Posterior vena cava (tissue), 2 donors: ENCODE data around the gene PMAIP1. TPM values are rescaled to one million over a fixed set of nuclear protein-coding genes. Genes with fewer than 3 reads are reported as not detected.

Source experiments
- DNase-seq: peaks from one replicate; pipeline ENCODE4 v3.0.0-alpha.2; 2020; ENCODE audit warnings: low spot score
- intact Hi-C, 2 donors: fragments of 100-400 bp; cut with DNase I; formaldehyde crosslinking; loops; one replicate each; pipeline versions ENCODE4 v1.14.1 to v1.14.2; 2022 to 2023
- total RNA-seq, 2 donors: library from RNA; stranded (reverse); fragmentation: NEBNext Ultra II Directional; extraction: Animal tissue kit (Norgen Biotek cat#: 25700); gene quantifications; one replicate each; pipeline ENCODE4 v1.2.1, GENCODE V29; 2021
- donor health status: DM: yes; HTN: yes; CAD: no.
- donor health status: DM: yes; HTN: yes; CAD: no.

The PMAIP1 gene
- total RNA-seq, 2 donors from 2014 or later: 0.38 TPM; not detected in 1

DNA sequence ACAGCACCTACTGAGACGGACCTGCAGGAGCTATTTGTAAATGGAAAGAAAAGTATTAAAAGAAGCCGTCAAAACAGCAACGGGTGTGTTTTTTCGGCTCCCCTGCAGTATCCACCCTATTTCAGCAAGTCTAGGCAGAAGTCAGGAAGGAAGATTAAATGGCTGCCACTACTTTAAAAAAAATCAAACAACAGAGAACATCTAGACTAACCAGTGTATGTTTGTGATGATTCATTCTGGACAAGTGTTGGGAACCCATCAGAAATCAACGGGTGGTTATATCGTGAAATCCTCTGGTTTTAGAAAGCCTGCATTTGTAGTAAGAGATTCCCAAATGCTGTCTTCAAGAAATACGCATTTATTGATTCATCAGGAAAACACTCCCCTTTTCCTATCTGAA is 9.0 kb downstream of the PMAIP1 start:
- DNase-seq: no peak
- intact Hi-C loops: no loop called here

DNA sequence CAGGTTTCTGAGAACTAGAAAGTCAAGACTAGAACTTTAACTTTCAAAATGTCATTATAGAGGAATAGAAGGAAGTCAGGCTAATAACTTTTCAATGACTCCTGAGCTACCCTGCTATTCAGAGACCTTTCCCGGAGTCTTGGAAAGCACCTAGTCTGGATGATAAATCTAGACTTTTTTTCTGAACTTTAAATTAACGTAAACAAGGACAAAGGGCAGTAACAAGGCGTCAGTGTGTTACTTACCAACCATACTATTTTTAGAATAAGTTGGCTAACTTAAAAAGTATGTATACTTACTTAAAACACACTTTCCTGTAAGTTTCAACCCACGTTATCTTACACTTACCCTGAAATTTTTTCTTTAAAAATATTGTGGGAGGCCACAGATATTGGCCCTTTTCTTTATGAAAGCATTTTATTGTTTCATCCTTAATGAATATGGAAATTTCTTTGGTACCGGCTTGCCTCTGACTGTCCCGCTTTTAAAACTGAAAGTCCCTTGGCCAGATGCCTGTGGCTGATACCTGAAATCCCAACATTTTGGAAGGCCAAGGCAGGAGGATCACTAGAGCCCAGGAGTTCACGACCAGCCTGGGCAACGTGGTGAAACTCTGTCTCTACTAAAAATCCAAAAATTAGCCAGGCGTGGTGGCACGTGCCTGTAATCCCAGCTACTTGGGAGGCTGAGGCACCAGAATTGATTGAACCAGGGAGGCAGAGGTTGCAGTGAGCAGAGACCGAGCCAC is 9.7 kb downstream of the PMAIP1 start:
- intact Hi-C loops: no loop called here
- DNase-seq: no peak

DNA sequence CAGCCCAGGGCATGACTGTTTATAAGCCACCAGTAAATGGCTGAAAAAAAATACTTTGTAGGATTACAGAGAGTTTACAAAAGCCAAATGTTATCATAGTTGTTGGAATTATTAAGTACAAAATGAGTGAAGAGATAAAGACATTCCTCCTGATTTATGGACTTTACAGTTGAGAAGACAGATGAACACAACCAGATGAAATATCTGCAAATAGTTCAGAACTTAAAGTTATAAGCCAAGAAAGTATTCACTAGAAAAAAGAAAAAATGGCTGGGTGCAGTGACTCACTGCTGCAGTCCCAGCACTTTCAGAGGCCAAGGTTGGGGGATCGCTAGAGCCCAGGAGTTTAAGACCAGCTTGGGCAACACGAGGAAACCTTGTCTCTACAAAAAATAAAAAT is 11.2 kb downstream of the PMAIP1 start:
- intact Hi-C loops: no loop called here
- DNase-seq: no peak

DNA sequence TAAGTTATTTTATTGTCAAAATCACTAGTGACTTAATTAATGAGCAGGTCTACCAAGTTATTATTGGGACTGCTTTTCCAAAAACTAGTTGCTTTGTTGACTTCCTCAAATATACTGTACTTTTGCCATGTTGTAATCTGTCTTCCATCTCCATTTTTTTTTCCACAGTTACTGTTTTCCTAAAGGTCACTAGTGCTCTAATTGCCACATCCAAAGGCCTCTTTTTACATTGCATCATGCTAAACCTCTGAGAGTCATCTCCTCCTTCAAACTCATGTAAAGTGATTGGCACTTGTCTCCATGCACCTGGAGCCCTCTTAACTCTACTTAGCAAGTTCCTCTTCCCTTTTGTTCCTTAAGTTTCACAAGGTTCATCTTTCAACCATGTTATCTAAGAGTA is 11.8 kb downstream of the PMAIP1 start:
- intact Hi-C loops: no loop called here

DNA sequence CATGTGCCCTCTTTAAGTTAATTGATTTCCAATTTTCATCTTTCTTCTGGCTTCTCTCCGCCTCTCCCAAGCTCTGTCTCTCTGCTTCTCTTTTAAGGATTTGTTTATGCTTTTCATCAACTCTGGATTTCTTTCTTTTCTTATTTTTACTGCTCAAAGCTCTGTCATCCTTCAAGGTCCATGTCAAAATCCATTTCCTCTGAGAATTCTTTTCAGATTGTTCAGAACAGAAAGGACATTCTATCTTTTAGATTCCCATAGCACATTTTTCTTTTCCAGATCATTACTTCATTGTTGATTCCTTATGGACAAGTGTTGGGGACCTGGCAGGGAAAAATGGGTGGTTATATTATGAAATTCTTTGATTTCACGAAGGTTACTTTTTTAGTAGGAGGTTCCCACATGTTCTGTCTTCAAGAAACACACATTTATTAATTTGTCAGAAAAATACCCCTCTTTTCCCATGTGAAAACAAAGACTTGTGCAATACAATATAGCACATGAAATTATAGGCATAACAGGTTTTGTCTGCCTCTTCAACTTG is 12.3 kb downstream of the PMAIP1 start:
- intact Hi-C loops: no loop called here
- no peak for DNase-seq

More for the DNA sequence above, 11.8 kb downstream of the PMAIP1 start:
- DNase-seq: no peak

DNA sequence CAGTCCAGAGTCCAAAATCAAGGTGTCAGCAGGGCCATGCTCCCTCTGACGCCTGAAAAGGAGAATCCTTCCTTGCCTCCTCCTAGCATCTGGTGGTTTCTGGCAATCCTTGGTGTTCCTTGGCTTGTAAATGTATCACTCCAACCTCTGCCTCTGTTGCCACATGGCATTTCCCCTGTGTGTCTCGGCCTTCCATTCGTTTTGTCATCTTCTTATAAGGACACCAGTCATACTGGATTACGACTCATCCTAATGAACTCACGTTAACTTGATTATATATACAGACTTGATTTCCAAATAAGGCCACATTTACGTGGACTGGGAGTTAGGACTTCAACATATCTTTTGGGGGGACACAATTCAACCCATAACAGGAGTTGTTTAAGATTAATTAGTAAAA is 15.8 kb downstream of the PMAIP1 start:
- intact Hi-C loops: no loop called here
- no peak for DNase-seq

DNA sequence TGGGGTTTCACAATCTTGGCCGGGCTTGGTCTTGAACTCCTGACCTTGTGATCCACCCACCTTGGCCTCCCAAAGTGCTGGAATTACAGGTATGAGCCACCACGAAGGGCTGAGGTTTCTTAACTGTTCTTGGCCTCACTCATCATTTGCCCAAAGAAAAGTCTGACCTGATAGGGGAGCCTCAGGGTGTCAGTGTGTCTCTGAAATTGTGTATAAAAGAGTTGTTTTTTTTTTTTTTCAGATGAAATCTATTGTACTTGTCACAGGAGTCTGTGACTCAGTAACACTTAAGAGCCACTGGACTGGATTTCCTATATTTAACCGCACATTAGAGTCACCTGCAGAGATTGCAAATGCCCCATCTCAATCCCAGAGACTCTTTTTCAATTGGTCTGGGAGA is 16.9 kb downstream of the PMAIP1 start:
- DNase-seq: no peak
- intact Hi-C loops: no loop called here

DNA sequence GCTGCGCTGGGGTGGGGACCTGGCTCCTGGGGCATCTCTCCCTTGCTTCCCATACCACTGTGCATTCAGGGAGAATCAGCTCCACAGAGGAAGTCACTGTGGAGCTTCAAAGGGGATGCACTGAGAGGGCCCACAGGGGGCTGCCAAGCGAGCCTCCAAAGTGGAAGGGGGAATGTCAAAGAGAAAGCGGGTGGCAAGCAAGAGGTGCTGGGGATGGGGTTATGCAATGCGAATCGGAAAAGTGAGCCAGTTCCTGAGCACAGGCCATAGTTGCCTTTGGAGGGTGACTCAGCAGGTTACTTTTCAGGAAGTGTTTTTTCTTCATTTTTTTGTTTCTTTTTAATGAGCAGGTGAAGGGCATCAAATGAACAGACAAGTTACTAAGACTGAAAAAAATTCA is 17.6 kb downstream of the PMAIP1 start:
- intact Hi-C loops: no loop called here
- DNase-seq: no peak

DNA sequence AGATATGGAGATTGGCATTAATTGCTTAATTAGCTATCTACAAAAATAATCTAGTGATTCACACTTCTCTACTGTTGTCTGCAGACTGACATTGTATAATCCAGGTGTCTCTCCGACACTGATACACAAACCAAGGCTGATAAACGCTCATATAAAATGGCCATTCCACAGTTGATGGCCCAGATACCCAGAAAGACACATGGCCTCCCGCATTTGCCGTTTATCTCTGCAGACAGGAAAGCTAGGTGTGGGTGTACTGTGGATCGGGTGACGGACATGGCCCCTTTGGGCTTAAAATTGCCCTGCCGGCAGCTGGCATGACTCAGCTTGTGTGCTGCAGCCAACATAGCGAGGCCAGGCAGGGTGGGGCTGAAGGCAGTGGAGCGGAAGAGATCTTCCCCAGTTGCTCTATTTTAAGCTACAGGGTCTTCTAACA is 18.5 kb downstream of the PMAIP1 start:
- intact Hi-C loops: no loop called here
- no peak for DNase-seq

DNA sequence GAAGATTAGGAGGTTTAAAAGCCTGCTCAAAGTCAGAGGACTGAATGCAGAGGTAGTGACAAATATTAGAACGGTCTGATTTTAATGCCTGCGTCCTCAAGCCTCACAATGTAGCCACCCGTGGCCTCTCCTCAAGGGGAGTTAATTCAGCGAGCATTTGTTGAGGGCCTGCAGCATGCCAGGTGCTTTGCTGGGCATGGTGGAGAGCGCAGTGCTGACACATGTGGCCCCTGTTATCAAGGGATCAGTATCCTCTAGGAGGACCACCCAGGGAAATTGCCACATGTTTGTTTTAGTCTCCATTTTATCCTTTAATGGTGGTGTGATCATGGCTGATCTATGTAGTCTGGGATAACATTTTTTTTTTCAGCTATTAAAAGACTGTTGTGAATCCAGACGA is 19.2 kb downstream of the PMAIP1 start:
- intact Hi-C loops: no loop called here
- DNase-seq: no peak

DNA sequence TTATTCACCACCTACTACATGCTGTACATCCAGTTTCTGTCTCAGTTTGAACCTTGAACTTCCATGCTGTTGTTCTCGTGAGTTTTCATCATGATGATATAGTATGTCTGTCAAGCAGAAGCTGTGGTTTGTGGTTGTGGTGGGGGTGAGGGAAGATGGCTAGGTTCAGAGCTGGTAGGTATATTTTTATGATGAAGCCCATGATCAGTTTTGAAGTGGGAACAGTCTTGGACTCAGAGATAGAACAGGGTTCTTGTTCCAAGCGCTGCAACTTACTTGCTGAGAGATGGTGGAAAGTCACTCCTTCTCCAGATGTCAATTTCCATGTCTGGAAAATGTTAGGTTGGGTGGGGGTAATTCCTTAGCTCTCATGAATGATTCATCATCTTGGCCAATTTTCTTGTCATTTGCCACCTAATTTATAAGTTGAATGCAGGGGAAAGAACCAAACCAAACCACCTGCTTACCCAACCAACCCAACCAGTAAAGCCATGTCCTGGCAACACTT is 21.6 kb downstream of the PMAIP1 start:
- intact Hi-C loops: no loop called here
- DNase-seq: no peak

DNA sequence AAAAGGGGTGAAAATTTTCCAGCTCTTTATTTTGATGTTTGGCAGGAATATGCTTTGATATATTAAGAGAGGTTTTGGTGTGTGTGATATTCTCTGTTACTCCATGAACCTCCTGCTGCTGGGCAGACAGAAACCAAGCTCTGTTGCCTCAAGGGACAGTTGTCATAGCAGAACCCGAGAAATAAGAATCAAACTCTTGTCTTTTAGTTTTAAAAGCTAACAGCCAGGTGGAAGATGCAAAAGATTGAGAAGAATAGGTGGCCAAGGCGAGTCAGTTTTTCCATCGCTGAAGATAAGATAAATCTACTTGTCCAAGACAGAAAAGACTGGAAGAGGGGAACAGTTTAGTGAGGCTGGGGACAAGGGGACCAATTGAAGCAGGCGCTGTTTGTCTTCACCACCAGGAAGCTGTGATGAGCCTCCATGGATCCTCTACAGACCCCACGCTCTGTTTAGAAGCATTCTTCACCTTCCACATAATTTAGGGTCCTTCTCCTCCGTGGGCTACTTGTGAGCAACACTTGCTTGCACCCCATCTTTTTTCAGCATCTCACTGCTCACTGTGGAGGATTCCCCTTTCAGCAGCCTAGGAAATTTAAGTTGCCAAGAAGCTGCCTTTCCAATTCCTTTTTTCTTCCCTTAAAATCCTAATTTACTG is 23.9 kb downstream of the PMAIP1 start:
- no peak for DNase-seq
- intact Hi-C loops: loop anchor here in 1 of 2 donors (1.0 kb wide), 1 partner anchor 26 kb away; no protein-coding TSS in a partner anchor

DNA sequence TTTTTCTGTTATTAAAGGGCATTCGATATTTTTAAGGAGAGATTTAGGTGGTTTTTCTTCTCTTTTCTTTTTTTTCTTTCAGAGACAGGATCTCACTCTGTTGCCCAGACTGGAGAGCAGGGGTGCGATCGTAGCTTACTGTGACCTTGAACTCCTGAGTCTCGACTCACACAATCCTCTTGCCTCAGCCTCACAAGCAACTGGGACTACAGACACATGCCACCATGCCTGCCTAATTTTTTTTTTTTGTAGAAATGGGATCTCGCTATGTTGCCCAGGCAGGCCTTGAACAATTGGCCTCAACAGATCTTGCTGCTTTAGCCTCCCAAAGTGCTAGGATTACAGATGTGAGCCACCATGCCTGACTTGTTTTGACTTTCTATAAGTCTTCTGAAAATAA is 26.3 kb downstream of the PMAIP1 start:
- no peak for DNase-seq
- intact Hi-C loops: no loop called here

DNA sequence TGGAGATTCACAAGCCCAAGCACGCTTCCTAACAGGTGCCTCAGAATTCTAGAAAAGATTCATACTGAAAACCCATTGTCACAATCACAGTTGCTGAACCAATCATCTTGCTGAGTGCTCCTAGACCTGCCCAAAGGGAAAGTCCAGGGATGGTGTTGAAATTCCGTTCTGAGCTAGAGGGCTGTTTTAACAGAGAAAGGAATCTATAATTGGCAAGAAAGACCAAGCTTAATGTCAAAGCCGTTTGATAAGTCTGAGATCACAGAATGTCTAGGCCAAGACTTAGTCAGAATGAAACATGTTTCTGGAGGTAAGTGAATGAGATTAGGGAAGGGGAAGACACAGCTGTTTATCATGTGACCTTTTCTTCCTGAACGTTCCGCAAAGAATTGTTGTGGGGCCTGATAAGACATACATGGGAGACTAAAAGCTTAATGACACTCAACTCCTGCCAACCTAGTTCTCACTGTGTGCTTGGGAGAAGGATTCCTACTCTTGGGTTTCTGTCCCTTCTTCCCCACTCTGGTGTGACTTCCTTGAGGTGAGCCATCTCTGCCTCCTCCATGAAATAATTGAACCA is 27.5 kb downstream of the PMAIP1 start:
- intact Hi-C loops: no loop called here

DNA sequence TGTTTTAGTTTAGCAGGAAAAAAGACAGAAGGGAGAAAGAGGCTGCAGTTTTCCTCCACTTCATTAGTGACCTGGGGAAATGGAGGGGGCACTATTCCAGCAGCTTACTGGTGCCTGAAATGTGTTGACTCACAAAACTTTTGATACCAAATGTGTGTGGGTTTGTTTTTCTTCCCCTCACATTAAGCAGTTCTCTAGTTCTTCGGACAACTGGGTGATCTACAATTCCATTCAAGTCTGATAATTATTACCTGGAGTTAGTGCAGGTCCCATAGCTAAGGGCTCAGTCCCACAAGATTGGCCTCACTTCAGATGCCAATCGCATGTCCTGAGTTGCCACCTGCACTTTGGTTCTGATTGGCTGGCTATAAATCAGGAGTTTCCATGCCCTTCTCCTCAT is 28.4 kb downstream of the PMAIP1 start:
- DNase-seq: no peak
- intact Hi-C loops: no loop called here

More for the DNA sequence above, 27.5 kb downstream of the PMAIP1 start:
- no peak for DNase-seq

DNA sequence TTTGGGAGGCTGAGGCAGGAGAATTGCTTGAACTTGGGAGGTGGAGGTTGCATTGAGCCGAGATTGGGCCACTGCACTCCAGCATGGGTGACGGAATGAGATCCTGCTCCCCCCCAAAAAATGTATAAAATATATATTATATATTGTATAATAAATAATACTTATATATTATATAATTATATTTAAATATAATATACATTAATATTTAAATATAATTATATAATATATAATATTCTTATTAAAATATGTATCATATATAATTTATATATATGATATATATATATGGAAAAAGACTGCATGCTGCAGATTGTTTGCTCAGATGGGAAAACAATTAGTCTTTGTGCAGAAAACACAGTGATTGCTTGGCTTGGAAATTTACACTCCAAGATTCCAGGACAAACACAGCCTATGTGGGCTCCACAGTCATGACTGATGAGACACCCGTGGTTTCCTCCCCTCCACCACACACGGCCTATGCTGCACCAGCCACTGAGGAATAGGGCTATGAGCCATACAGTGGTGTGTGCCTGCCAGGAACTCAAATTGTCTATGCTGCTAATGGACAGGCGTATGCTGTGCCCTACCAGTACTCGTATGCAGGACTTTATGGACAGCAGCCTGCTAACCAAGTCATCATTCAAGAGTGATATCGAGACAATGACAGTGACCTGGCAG is 30.0 kb downstream of the PMAIP1 start:
- intact Hi-C loops: no loop called here

DNA sequence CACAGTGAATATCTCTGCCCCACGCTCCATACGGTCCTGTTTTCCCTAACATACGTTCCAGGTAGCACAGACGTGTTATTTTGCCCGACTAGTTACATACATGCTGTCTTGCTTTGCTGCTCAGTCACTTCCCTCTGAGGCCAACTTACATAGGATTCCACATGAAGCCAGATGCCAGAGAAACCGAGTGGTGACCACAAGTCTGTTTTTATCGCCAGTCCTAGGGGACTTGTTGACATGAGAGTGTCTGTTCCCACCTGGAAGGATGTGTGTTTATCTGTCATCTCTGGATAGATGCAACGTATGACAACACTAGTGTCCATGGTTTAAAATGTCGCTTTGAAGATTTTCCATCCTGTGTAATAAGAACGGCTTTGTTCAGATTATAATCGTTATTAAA is 32.6 kb downstream of the PMAIP1 start:
- intact Hi-C loops: no loop called here

More for the DNA sequence above, 30.0 kb downstream of the PMAIP1 start:
- DNase-seq: no peak

DNA sequence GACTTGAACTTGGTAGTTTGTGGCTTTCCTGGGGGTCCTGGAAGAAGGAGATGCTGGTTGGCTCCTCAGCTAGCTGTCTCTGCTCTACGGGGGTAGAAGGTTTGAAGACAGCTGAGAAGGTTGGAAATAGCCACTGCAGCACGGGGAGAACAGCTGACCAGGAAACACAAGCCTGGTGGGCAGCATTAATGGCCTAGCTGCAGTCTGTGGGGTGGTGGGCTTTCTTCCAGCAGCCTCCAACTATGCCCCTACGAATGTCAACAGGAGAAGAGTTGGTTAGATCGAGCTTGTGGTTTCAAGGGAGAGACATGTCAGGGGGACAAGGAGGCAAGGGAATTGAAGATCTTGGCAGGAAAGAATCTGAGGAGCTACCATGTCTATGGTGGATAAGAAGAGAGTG is 38.9 kb downstream of the PMAIP1 start:
- intact Hi-C loops: no loop called here

More for the DNA sequence above, 32.6 kb downstream of the PMAIP1 start:
- no peak for DNase-seq

DNA sequence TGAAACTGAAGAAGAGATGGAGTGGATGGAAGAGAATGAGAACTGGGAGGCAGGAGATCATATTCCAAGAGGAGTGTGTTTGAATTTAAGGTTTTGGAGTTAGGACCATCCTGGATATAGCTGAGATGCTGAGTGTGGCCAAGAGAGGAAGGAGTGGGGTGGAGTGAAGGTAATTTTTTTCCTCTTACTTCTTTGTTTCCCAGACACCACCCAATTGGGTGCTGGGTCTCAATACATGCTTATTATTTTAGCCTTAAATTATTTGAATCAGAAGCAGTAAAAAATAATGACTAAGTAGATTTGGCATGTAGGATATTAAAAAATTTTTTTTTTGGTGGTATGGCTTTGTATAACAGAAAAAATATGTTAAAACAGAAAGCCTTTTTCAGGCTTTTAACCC is 39.3 kb downstream of the PMAIP1 start:
- DNase-seq: no peak
- intact Hi-C loops: no loop called here

More for the DNA sequence above, 38.9 kb downstream of the PMAIP1 start:
- DNase-seq: no peak

DNA sequence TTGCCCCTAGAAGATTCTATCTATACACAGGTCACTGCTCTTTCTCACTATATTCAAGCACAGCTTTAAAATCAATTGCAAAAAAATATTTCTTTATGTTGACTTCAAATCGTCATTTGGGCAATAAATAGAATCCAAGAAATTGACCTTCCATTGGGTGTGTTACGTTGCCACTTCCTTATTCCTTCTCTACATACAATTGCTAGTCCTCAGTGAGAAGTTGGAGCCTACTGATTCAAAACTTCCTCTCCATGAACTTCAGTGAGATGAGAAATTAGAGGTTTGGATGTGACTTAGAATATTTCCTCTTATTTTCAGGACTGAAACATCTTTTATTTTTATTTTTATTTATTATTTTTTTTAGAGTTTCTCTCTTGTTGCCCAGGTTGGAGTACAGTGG is 40.3 kb downstream of the PMAIP1 start:
- no peak for DNase-seq
- intact Hi-C loops: no loop called here
